Liver (tissue), 9 donors: ENCODE data around the gene PRKN. TPM values are rescaled to one million over a fixed set of nuclear protein-coding genes. Genes with fewer than 3 reads are reported as not detected.

Experiments used
- DNase-seq: peaks from one replicate; pipeline ENCODE4 v3.0.0-alpha.2; 2017; ENCODE audit warnings: low spot score
- H3K27ac ChIP-seq, 2 donors: one replicate each; pipeline ENCODE4 v1.7.0; 2013; ENCODE audit warnings: inconsistent platforms in 2 of 2, low read length in 2 of 2, control low read depth in 1 of 2, low read depth in 1 of 2, mild to moderate bottlenecking in 1 of 2
- H3K27me3 ChIP-seq, 4 donors: one replicate each; pipeline versions ENCODE4 v1.6.1 to v1.7.0; 2013; ENCODE audit warnings: low read length in 3 of 4, inconsistent platforms in 1 of 4, mild to moderate bottlenecking in 1 of 4, moderate library complexity in 1 of 4; ENCODE audit not compliant: control insufficient read depth in 4 of 4, insufficient read depth in 4 of 4
- H3K36me3 ChIP-seq, 4 donors: one replicate each; pipeline versions ENCODE4 v1.6.1 to v1.7.0; 2013; ENCODE audit warnings: low read length in 3 of 4, mild to moderate bottlenecking in 3 of 4, low read depth in 1 of 4, moderate library complexity in 1 of 4; ENCODE audit not compliant: control insufficient read depth in 4 of 4, insufficient read depth in 3 of 4
- H3K4me1 ChIP-seq, 4 donors: one replicate each; pipeline versions ENCODE4 v1.6.1 to v1.7.0; 2013; ENCODE audit warnings: low read length in 3 of 4, mild to moderate bottlenecking in 3 of 4, moderate library complexity in 1 of 4; ENCODE audit not compliant: control insufficient read depth in 4 of 4, insufficient read depth in 4 of 4
- H3K4me3 ChIP-seq, 3 donors: one replicate each; pipeline versions ENCODE4 v1.6.1 to v1.7.0; 2013; ENCODE audit warnings: low read length in 3 of 3, control low read depth in 1 of 3, low read depth in 1 of 3, mild to moderate bottlenecking in 1 of 3
- H3K9ac ChIP-seq, 2 donors: one replicate each; pipeline ENCODE4 v1.7.0; 2013; ENCODE audit warnings: low read length in 2 of 2, mild to moderate bottlenecking in 2 of 2, moderate library complexity in 2 of 2, control low read depth in 1 of 2, low read depth in 1 of 2
- H3K9me3 ChIP-seq, 4 donors: one replicate each; pipeline versions ENCODE4 v1.6.1 to v1.7.0; 2013; ENCODE audit warnings: low read length in 3 of 4; ENCODE audit not compliant: control insufficient read depth in 4 of 4
- EGR1 ChIP-seq, 2 donors: IDR thresholded peaks; 2 replicates each; pipeline ENCODE4 v1.6.1; 2016 to 2018; ENCODE audit warnings: antibody characterized with exemption in 2 of 2, low read depth in 2 of 2
- FOXA1 ChIP-seq: IDR thresholded peaks from 2 replicates; pipeline ENCODE4 v1.6.1; 2016; ENCODE audit warnings: antibody characterized with exemption
- GABPA ChIP-seq, 2 donors: IDR thresholded peaks in 1 of 2; conservative IDR thresholded peaks in 1 of 2; 2 replicates each; pipeline ENCODE4 v1.6.1; 2016; ENCODE audit warnings: antibody characterized with exemption in 2 of 2, mild to moderate bottlenecking in 1 of 2, moderate library complexity in 1 of 2
- HNF4A ChIP-seq, 2 donors: conservative IDR thresholded peaks; 2 replicates each; pipeline ENCODE4 v1.6.1; 2016; ENCODE audit warnings: antibody characterized with exemption in 2 of 2, mild to moderate bottlenecking in 2 of 2
- HNF4G ChIP-seq: IDR thresholded peaks from 2 replicates; pipeline ENCODE4 v1.6.1; 2016; ENCODE audit warnings: antibody characterized with exemption
- JUND ChIP-seq, 2 donors: IDR thresholded peaks; 2 replicates each; pipeline ENCODE4 v1.6.1; 2016; ENCODE audit warnings: antibody characterized with exemption in 2 of 2
- NR2F2 ChIP-seq: IDR thresholded peaks from 2 replicates; pipeline ENCODE4 v1.6.1; 2016; ENCODE audit warnings: antibody characterized with exemption
- RAD21 ChIP-seq, 2 donors: IDR thresholded peaks; 2 replicates each; pipeline ENCODE4 v1.6.1; 2016; ENCODE audit warnings: antibody characterized with exemption in 2 of 2, mild to moderate bottlenecking in 2 of 2
- SP1 ChIP-seq: IDR thresholded peaks from 2 replicates; pipeline ENCODE4 v1.6.1; 2018; ENCODE audit warnings: antibody characterized with exemption, mild to moderate bottlenecking
- TAF1 ChIP-seq: conservative IDR thresholded peaks from 2 replicates; pipeline ENCODE4 v1.6.1; 2016; ENCODE audit warnings: antibody characterized with exemption, mild to moderate bottlenecking
- WGBS: extraction: QIAGEN DNeasy Blood & Tissue Kit; methylation state at CpG from one replicate; pipeline ENCODE4 v1.1.7; 2013; 5-methylcytosine and 5-hydroxymethylcytosine counted together
- polyA plus RNA-seq, 2 donors: library from polyadenylated mRNA; stranded (reverse) in 1 of 2; unstranded in 1 of 2; fragments of 200-250 nt in 1 of 2; fragments of >200 nt in 1 of 2; fragmentation: Nextera tagmentation in 1 of 2; extraction: Ambion mirVana in 1 of 2; gene quantifications; one replicate each; pipeline versions ENCODE4 v1.2.1 to v1.2.3, GENCODE V29; 2013 to 2015
- total RNA-seq, 2 donors: library from RNA; depleted of rRNA; stranded (reverse); fragments of >200 nt; gene quantifications; one replicate each; pipeline ENCODE4 v1.2.3, GENCODE V29; 2014
- TF ChIP-seq, protein P1 (sequence below): IDR thresholded peaks from 2 replicates; pipeline ENCODE4 v1.6.1; 2016; ENCODE audit warnings: antibody characterized with exemption
- TF ChIP-seq, protein P2 (sequence below): IDR thresholded peaks from 2 replicates; pipeline ENCODE4 v1.6.1; 2016; ENCODE audit warnings: antibody characterized with exemption
- TF ChIP-seq, protein P3 (sequence below): IDR thresholded peaks from 2 replicates; pipeline ENCODE4 v1.6.1; 2016; ENCODE audit warnings: antibody characterized with exemption
- TF ChIP-seq, protein P4 (sequence below): fragments of 150-350 bp; IDR thresholded peaks from 2 replicates; pipeline ENCODE4 v1.5.1; 2017; ENCODE audit warnings: improper control_type of control experiment, low read depth, low read length; ENCODE audit not compliant: missing input control
- donor health status: healthy.
- donor health status: healthy.
- donor health status: healthy.
- donor health status: healthy.
- donor health status: healthy.

PRKN gene
- total and polyA plus RNA-seq, 4 donors = 0.47 to 4.1 (median 3.2) TPM

DNA sequence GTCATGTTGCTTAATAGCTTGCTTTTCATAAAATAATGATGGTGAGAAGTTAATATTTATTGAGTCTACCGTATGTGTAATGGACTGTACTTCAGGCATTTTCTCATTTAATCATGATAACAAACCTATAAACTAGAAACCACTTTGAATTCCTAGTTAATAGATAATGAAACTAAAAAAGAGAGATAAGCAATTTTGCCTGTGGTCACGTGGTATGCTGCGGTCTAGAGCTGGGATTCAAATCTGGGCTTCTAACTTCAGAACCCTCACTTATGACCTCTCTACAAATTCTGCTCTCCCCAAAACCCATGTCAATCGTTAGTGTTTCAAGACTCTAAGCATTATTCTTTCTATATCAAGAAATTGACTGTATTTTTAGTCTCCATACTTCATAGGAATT lies 700.7 kb downstream of the PRKN start:
- Histone ChIP-seq H3K4me1 (peaks cover 0 to 10% (median 0%) of the 10 kb centered on the region in 4 donors), H3K9ac (peak overlapping the region in 1 of 2 donors; percentile 38), H3K27ac (no peak overlapping the region), H3K4me3 (peak overlapping the region in 2 of 3 donors; percentile 16 to 39), H3K9me3 (no peaks in the 10 kb centered on the region), H3K36me3 (no peaks in the 10 kb centered on the region), H3K27me3 (no peaks in the 10 kb centered on the region)
- WGBS = 38% methylated on average over 4 of the region's 4 CpGs
- TF ChIP-seq HNF4G (no peak), SP1 (no peak), TAF1 (no peak), JUND (IDR thresholded peaks at IDR 0.05) (no peak), RAD21 (IDR thresholded peaks at IDR 0.05) (no peak), GABPA (IDR thresholded peaks at IDR 0.05 in 1 of 2, conservative IDR thresholded peaks at IDR 0.05 in 1 of 2) (no peak), EGR1 (IDR thresholded peaks at IDR 0.05; ENCODE audit: low read depth in 2 of 2) (no peak), FOXA1 (no peak), NR2F2 (no peak)
- TF ChIP-seq, protein P1, sequence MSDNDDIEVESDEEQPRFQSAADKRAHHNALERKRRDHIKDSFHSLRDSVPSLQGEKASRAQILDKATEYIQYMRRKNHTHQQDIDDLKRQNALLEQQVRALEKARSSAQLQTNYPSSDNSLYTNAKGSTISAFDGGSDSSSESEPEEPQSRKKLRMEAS = no peak
- TF ChIP-seq, protein P2, sequence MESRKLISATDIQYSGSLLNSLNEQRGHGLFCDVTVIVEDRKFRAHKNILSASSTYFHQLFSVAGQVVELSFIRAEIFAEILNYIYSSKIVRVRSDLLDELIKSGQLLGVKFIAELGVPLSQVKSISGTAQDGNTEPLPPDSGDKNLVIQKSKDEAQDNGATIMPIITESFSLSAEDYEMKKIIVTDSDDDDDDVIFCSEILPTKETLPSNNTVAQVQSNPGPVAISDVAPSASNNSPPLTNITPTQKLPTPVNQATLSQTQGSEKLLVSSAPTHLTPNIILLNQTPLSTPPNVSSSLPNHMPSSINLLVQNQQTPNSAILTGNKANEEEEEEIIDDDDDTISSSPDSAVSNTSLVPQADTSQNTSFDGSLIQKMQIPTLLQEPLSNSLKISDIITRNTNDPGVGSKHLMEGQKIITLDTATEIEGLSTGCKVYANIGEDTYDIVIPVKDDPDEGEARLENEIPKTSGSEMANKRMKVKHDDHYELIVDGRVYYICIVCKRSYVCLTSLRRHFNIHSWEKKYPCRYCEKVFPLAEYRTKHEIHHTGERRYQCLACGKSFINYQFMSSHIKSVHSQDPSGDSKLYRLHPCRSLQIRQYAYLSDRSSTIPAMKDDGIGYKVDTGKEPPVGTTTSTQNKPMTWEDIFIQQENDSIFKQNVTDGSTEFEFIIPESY = no peak
- TF ChIP-seq, protein P3, sequence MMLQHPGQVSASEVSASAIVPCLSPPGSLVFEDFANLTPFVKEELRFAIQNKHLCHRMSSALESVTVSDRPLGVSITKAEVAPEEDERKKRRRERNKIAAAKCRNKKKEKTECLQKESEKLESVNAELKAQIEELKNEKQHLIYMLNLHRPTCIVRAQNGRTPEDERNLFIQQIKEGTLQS = no peak
- no peak for DNase-seq

DNA sequence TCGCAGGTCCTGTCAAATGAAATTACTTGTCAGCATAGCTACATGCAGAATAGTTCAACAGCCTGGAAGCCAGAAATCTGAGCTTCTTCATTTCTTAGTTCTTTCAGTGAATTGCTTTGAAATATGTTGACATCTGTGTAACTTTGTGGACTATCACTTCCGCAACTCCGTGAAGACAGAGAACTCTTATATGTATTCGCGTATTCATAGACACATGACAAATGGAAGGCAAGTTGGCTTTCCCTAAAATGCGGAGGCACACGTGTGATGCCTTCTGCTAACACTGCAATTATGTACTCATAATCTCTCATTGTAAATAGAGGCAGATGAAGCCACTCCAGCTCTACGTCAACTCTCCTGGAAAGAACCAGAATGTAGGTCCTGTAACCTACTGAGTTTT lies 701.5 kb downstream of the PRKN start:
- no peak overlapping the region for H3K27ac ChIP-seq
- DNase-seq = no peak
- no peak overlapping the region for H3K4me3 ChIP-seq
- no peaks in the 10 kb centered on the region for H3K27me3 ChIP-seq
- WGBS = 96% methylated on average over 8 of the region's 8 CpGs
- H3K9me3 ChIP-seq = no peaks in the 10 kb centered on the region
- H3K36me3 ChIP-seq = no peaks in the 10 kb centered on the region
- TF ChIP-seq TAF1 (no peak), NR2F2 (no peak), HNF4A (conservative IDR thresholded peaks at IDR 0.05) (no peak)
- TF ChIP-seq, protein P4, sequence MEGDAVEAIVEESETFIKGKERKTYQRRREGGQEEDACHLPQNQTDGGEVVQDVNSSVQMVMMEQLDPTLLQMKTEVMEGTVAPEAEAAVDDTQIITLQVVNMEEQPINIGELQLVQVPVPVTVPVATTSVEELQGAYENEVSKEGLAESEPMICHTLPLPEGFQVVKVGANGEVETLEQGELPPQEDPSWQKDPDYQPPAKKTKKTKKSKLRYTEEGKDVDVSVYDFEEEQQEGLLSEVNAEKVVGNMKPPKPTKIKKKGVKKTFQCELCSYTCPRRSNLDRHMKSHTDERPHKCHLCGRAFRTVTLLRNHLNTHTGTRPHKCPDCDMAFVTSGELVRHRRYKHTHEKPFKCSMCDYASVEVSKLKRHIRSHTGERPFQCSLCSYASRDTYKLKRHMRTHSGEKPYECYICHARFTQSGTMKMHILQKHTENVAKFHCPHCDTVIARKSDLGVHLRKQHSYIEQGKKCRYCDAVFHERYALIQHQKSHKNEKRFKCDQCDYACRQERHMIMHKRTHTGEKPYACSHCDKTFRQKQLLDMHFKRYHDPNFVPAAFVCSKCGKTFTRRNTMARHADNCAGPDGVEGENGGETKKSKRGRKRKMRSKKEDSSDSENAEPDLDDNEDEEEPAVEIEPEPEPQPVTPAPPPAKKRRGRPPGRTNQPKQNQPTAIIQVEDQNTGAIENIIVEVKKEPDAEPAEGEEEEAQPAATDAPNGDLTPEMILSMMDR = no peak
- TF ChIP-seq, protein P2 = no peak
- no peak overlapping the region for H3K9ac ChIP-seq
- peaks cover 0 to 10% (median 0%) of the 10 kb centered on the region in 4 donors for H3K4me1 ChIP-seq
